Gastrocnemius medialis (tissue), 4 donors: ENCODE measurements around the gene ANKRD65. TPM values are rescaled to one million over a fixed set of nuclear protein-coding genes. Genes with fewer than 3 reads are reported as not detected.
A peak's percentile ranks its signal among the peaks of the same experiment; 100 is the strongest.
"Not testable (repeated sequence)": the region's sequence is repeated elsewhere in the genome, so short reads cannot be mapped to it uniquely, and the experiment has no call there.

ENCODE experiments used
- ATAC-seq, 2 donors: fragments of 150-250 bp; one replicate each; pipeline ENCODE4 v1.9.1; 2016
- DNase-seq, 2 donors: peaks; one replicate each; pipeline ENCODE4 v3.0.0-alpha.2; 2019
- H3K27ac ChIP-seq, 4 donors: fragments of 200-600 bp; sonication (generic); 1 replicate in 1 of 4; 2 replicates in 3 of 4; pipeline ENCODE4 v1.5.1; 2016 to 2018; ENCODE audit warnings: mild to moderate bottlenecking in 2 of 4, moderate library complexity in 1 of 4
- H3K27me3 ChIP-seq, 3 donors: fragments of 200-600 bp; sonication (generic) in 2 of 3; 1 replicate in 1 of 3; 2 replicates in 2 of 3; pipeline versions ENCODE4 v1.5.1 to v1.6.0; 2016 to 2019; ENCODE audit warnings: mild to moderate bottlenecking in 1 of 3, moderate library complexity in 1 of 3
- H3K36me3 ChIP-seq, 2 donors: fragments of 200-600 bp; sonication (generic) in 1 of 2; one replicate each; pipeline ENCODE4 v1.5.1; 2017 to 2018
- H3K4me1 ChIP-seq, 2 donors: fragments of 200-600 bp; sonication (generic) in 1 of 2; one replicate each; pipeline ENCODE4 v1.5.1; 2016 to 2017; ENCODE audit warnings: mild to moderate bottlenecking in 2 of 2
- H3K4me3 ChIP-seq, 4 donors: fragments of 200-600 bp; sonication (generic) in 3 of 4; 1 replicate in 1 of 4; 2 replicates in 3 of 4; pipeline ENCODE4 v1.5.1; 2016 to 2019; ENCODE audit warnings: mild to moderate bottlenecking in 2 of 4
- H3K9me3 ChIP-seq, 3 donors: fragments of 200-600 bp; sonication (generic) in 2 of 3; 1 replicate in 1 of 3; 2 replicates in 2 of 3; pipeline ENCODE4 v1.5.1; 2016 to 2019
- CTCF ChIP-seq, 5 experiments: fragments of 450-650 bp in 3 of 5; fragments of 200-600 bp in 2 of 5; sonication (generic) in 2 of 5; IDR thresholded peaks in 4 of 5; conservative IDR thresholded peaks in 1 of 5; 1 replicate in 4 of 5; 2 replicates in 1 of 5; pipeline ENCODE4 v1.5.1; 2016 to 2019; ENCODE audit warnings: antibody characterized with exemption in 5 of 5, mild to moderate bottlenecking in 3 of 5, moderate library complexity in 3 of 5
- POLR2A ChIP-seq, 2 donors: fragments of 450-650 bp; IDR thresholded peaks; one replicate each; pipeline ENCODE4 v1.6.1; 2017; ENCODE audit warnings: antibody characterized with exemption in 2 of 2, mild to moderate bottlenecking in 2 of 2, moderate library complexity in 2 of 2
- in situ Hi-C, 4 donors: fragments of 200-750 bp; cut with MboI; loops; one replicate each; pipeline versions ENCODE4 v1.15.0 to v1.8.0; 2017; ENCODE audit warnings: low sequenced_read_pairs in 4 of 4
- intact Hi-C: fragments of 100-400 bp; cut with DNase I; formaldehyde crosslinking; loops from one replicate; pipeline ENCODE4 v1.15.1; 2023; ENCODE audit warnings: low total_unique reads
- total RNA-seq, 4 donors: library from RNA; depleted of rRNA; stranded (reverse); fragments of >200 nt; gene quantifications; one replicate each; pipeline versions ENCODE4 v1.1.0 to v1.2.3, GENCODE V29; 2016

ANKRD65 gene
- total RNA-seq, 4 donors from 2014 or later: 0.16 to 1.8 (median 1.3) TPM

- in situ Hi-C loops: no loop called here
- no peaks in the 10 kb centered on the region for H3K9me3 ChIP-seq
- DNase-seq (peak; percentile 91 to 93), ATAC-seq (peak; percentile 97 to 98)
- peak within 1 kb of the TSS; percentile 85 to 100 (median 93) for H3K4me3 ChIP-seq
- H3K27me3 ChIP-seq: no peaks in the 10 kb centered on the region
- peak within 1 kb of the TSS; percentile 79 to 95 (median 84) for H3K27ac ChIP-seq
- peaks cover 35% of the 10 kb centered on the region in 2 donors for H3K4me1 ChIP-seq
- TF ChIP-seq POLR2A (IDR thresholded peaks at IDR 0.05) (peak; percentile 62 to 86), CTCF (IDR thresholded peaks at IDR 0.05 in 4 of 5, conservative IDR thresholded peaks at IDR 0.05 in 1 of 5) (no peak)
- intact Hi-C loops: loop anchor here (1.0 to 2.0 kb wide), 3 partner anchors 8 to 134 kb away; partner anchors contain the start of genes AURKAIP1, CCNL2 and UBE2J2
- H3K36me3 ChIP-seq: peaks cover 0 to 15% of the 10 kb centered on the region in 2 donors
Measured at GRCh38 chr1:1406821-1407635, 14.0 kb downstream of the ANKRD65 start, which contains the start of gene MRPL20. TSS of gene MRPL20 (minus strand) at chr1:1407293. CDS start at chr1:1407217, 76 bp downstream.

GRCh38 chr1:1406101-1406820 is 14.8 kb downstream of the ANKRD65 start:
- in situ Hi-C loops: no loop called here
- H3K4me1 ChIP-seq: peaks cover 35 to 36% of the 10 kb centered on the region in 2 donors
- peak overlapping the region; percentile 85 to 100 (median 93) for H3K4me3 ChIP-seq
- H3K36me3 ChIP-seq: peaks cover 0 to 19% of the 10 kb centered on the region in 2 donors
- no peak for ATAC-seq
- H3K27me3 ChIP-seq: no peaks in the 10 kb centered on the region
- intact Hi-C loops: loop anchor here (2.0 kb wide), 1 partner anchor 133 kb away; the partner anchor contains the start of gene UBE2J2
- no peak for DNase-seq
- TF ChIP-seq POLR2A (IDR thresholded peaks at IDR 0.05) (no peak), CTCF (IDR thresholded peaks at IDR 0.05 in 4 of 5, conservative IDR thresholded peaks at IDR 0.05 in 1 of 5) (no peak)
- H3K9me3 ChIP-seq: no peaks in the 10 kb centered on the region
- peak overlapping the region; percentile 79 to 95 (median 84) for H3K27ac ChIP-seq

- Histone ChIP-seq H3K4me1 (peaks cover 38 to 43% of the 10 kb centered on the region in 2 donors), H3K27ac (no peak overlapping the region), H3K36me3 (peaks cover 0 to 28% of the 10 kb centered on the region in 2 donors), H3K9me3 (no peaks in the 10 kb centered on the region), H3K4me3 (no peak overlapping the region), H3K27me3 (no peaks in the 10 kb centered on the region)
- no peak for TF ChIP-seq POLR2A (IDR thresholded peaks at IDR 0.05)
- TF ChIP-seq CTCF (IDR thresholded peaks at IDR 0.05 in 4 of 5, conservative IDR thresholded peaks at IDR 0.05 in 1 of 5): no peak
- intact Hi-C loops (no loop called here), in situ Hi-C loops (no loop called here)
- ATAC-seq (no peak), DNase-seq (no peak)
Measured at GRCh38 chr1:1403653-1404052, 17.4 kb downstream of the ANKRD65 start.

- in situ Hi-C loops, H3K27me3 ChIP-seq, H3K9me3 ChIP-seq, H3K4me3 ChIP-seq, DNase-seq, ATAC-seq, intact Hi-C loops: not testable (repeated sequence)
- peak overlapping the region in 1 of 4 donors; percentile 60 for H3K27ac ChIP-seq
- peaks cover 0 to 31% of the 10 kb centered on the region in 2 donors for H3K36me3 ChIP-seq
- peaks cover 35 to 42% of the 10 kb centered on the region in 2 donors for H3K4me1 ChIP-seq
Measured at GRCh38 chr1:1402901-1403392, 18.1 kb downstream of the ANKRD65 start.
